Fibroblast of lung (primary cell): Measurements from ENCODE around the gene PAFAH2.

Experiments
- EZH2 ChIP-seq: IDR thresholded peaks from 2 replicates; pipeline ENCODE4 v1.5.1; 2012; ENCODE audit warnings: low read length, control low read depth, mild to moderate bottlenecking; ENCODE audit errors: missing control alignments
- TF ChIP-seq, protein P1 (sequence below), 2 donors: IDR thresholded peaks in 1 of 2; conservative IDR thresholded peaks in 1 of 2; 1 replicate in 1 of 2; 2 replicates in 1 of 2; pipeline ENCODE4 v1.5.1; 2011 to 2012; ENCODE audit warnings: low read length in 2 of 2, control low read depth in 1 of 2, inconsistent platforms in 1 of 2, low read depth in 1 of 2, mild to moderate bottlenecking in 1 of 2

DNA sequence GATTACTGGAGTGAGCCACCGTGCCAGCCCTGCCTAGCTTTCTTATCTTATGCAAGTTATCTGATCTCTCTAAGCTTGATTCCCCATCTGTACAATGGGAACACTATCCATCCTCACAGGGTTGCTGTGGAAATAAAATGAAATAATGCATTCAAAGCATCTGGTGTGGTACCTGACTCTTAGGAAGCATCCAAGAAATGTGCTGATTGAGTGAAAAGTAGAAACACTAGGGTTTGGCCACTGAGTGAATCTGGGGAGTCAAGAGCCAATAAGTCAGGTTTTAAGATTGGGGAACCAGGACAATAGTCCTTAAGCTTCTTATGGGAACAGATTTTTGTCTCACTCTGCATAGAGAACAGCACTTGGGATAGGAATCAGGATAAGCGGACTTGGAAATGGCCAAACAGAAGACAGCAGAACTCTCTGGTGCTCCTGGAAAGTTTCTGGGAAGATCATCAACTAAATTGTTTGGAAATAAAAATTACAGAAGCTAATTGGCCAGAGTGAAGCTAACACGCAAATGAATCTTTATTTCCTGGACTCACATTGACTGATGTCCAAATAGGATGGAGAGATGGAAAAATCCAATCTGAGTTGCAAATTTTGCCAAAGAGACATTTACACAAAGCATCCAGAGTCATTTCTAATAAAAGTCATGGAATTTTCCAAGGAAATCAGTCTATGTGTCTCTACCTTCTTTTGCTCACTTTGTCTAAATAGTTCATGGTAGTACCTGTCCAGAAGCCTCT lies 3.3 kb downstream of the PAFAH2 start:
- no peak for TF ChIP-seq EZH2
- TF ChIP-seq, protein P1, sequence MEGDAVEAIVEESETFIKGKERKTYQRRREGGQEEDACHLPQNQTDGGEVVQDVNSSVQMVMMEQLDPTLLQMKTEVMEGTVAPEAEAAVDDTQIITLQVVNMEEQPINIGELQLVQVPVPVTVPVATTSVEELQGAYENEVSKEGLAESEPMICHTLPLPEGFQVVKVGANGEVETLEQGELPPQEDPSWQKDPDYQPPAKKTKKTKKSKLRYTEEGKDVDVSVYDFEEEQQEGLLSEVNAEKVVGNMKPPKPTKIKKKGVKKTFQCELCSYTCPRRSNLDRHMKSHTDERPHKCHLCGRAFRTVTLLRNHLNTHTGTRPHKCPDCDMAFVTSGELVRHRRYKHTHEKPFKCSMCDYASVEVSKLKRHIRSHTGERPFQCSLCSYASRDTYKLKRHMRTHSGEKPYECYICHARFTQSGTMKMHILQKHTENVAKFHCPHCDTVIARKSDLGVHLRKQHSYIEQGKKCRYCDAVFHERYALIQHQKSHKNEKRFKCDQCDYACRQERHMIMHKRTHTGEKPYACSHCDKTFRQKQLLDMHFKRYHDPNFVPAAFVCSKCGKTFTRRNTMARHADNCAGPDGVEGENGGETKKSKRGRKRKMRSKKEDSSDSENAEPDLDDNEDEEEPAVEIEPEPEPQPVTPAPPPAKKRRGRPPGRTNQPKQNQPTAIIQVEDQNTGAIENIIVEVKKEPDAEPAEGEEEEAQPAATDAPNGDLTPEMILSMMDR (conservative IDR thresholded peaks at IDR 0.05 in 1 of 2, IDR thresholded peaks at IDR 0.05 in 1 of 2; ENCODE audit: low read depth in 1 of 2, low read length in 2 of 2), result no peak
